H9 (cell line): ENCODE measurements around the gene CDH4. TPM values are rescaled to one million over a fixed set of nuclear protein-coding genes. Genes with fewer than 3 reads are reported as not detected.

ENCODE experiments used
- DNase-seq: peaks from one replicate; pipeline ENCODE4 v3.0.0-alpha.2; 2017
- H2AFZ ChIP-seq: one replicate; pipeline ENCODE4 v1.6.1; 2013; ENCODE audit warnings: mild to moderate bottlenecking, low read length, control low read depth, moderate library complexity
- H2AK5ac ChIP-seq: 2 replicates; pipeline ENCODE4 v1.6.1; 2013; ENCODE audit warnings: low read length, control low read depth, mixed read lengths; ENCODE audit not compliant: insufficient read length
- H2BK120ac ChIP-seq: one replicate; pipeline ENCODE4 v1.6.1; 2013; ENCODE audit warnings: low read depth, mild to moderate bottlenecking, low read length, control low read depth, inconsistent platforms; ENCODE audit not compliant: poor library complexity, severe bottlenecking
- H2BK12ac ChIP-seq: 2 replicates; pipeline ENCODE4 v1.6.1; 2013; ENCODE audit warnings: low read length, control low read depth, mixed read lengths, low read depth; ENCODE audit not compliant: insufficient read length
- H2BK15ac ChIP-seq: 2 replicates; pipeline ENCODE4 v1.6.1; 2013; ENCODE audit warnings: low read depth, low read length, control low read depth
- H2BK20ac ChIP-seq: one replicate; pipeline ENCODE4 v1.6.1; 2013; ENCODE audit warnings: low read depth, mild to moderate bottlenecking, low read length, control low read depth, inconsistent platforms; ENCODE audit not compliant: poor library complexity, severe bottlenecking
- H2BK5ac ChIP-seq: 2 replicates; pipeline ENCODE4 v1.6.1; 2013; ENCODE audit warnings: low read length, control low read depth, mixed read lengths; ENCODE audit not compliant: insufficient read length
- H3K14ac ChIP-seq: 2 replicates; pipeline ENCODE4 v1.6.1; 2013; ENCODE audit warnings: low read length, control low read depth; ENCODE audit not compliant: insufficient read depth
- H3K18ac ChIP-seq: 2 replicates; pipeline ENCODE4 v1.6.1; 2013; ENCODE audit warnings: low read depth, mild to moderate bottlenecking, mixed read lengths, low read length, control low read depth; ENCODE audit not compliant: insufficient read length
- H3K23ac ChIP-seq: 2 replicates; pipeline ENCODE4 v1.6.1; 2013; ENCODE audit warnings: low read length, control low read depth, mixed read lengths, low read depth; ENCODE audit not compliant: insufficient read length
- H3K23me2 ChIP-seq: 2 replicates; pipeline ENCODE4 v1.6.1; 2013; ENCODE audit warnings: low read depth, mild to moderate bottlenecking, mixed read lengths, low read length, control low read depth; ENCODE audit not compliant: insufficient read length, poor library complexity, severe bottlenecking
- H3K27ac ChIP-seq: 2 replicates; pipeline ENCODE4 v1.5.1; 2013; ENCODE audit warnings: low read length, control low read depth, mixed read lengths, low read depth; ENCODE audit not compliant: insufficient read length
- H3K27me3 ChIP-seq: 2 replicates; pipeline ENCODE4 v1.6.1; 2013; ENCODE audit warnings: low read length, control low read depth, inconsistent platforms; ENCODE audit not compliant: insufficient read depth
- H3K4ac ChIP-seq: 2 replicates; pipeline ENCODE4 v1.6.1; 2013; ENCODE audit warnings: low read depth, mild to moderate bottlenecking, control low read depth, inconsistent platforms, low read length, moderate library complexity
- H3K4me1 ChIP-seq: 2 replicates; pipeline ENCODE4 v1.6.1; 2013; ENCODE audit warnings: low read length, control low read depth, inconsistent platforms; ENCODE audit not compliant: insufficient read depth
- H3K4me2 ChIP-seq: 2 replicates; pipeline ENCODE4 v1.6.1; 2013; ENCODE audit warnings: low read length, control low read depth, mixed read lengths; ENCODE audit not compliant: insufficient read length, insufficient read depth
- H3K56ac ChIP-seq: 2 replicates; pipeline ENCODE4 v1.6.1; 2013; ENCODE audit warnings: low read depth, mild to moderate bottlenecking, mixed read lengths, low read length, control low read depth; ENCODE audit not compliant: insufficient read length
- H3K79me1 ChIP-seq: 2 replicates; pipeline ENCODE4 v1.6.1; 2013; ENCODE audit warnings: low read depth, mild to moderate bottlenecking, moderate library complexity, low read length, control low read depth, inconsistent platforms; ENCODE audit not compliant: insufficient read depth, poor library complexity, severe bottlenecking
- H3K79me2 ChIP-seq: 2 replicates; pipeline ENCODE4 v1.6.1; 2013; ENCODE audit warnings: low read length, control low read depth, inconsistent platforms; ENCODE audit not compliant: insufficient read depth
- H3K9ac ChIP-seq: 2 replicates; pipeline ENCODE4 v1.6.1; 2013; ENCODE audit warnings: low read length, control low read depth, mixed read lengths; ENCODE audit not compliant: insufficient read length; ENCODE audit errors: extremely low read depth
- H3K9me3 ChIP-seq: one replicate; pipeline ENCODE4 v1.6.1; 2013; ENCODE audit warnings: low read depth, low read length, inconsistent platforms; ENCODE audit not compliant: control insufficient read depth
- H3T11ph ChIP-seq: one replicate; pipeline ENCODE4 v1.6.1; 2013; ENCODE audit warnings: mild to moderate bottlenecking, low read length, control low read depth, inconsistent platforms
- H4K20me1 ChIP-seq: one replicate; pipeline ENCODE4 v1.6.1; 2013; ENCODE audit not compliant: control insufficient read depth, insufficient read length, insufficient read depth
- H4K5ac ChIP-seq: 2 replicates; pipeline ENCODE4 v1.6.1; 2013; ENCODE audit warnings: low read depth, mild to moderate bottlenecking, mixed read lengths, low read length, control low read depth; ENCODE audit not compliant: insufficient read length
- H4K8ac ChIP-seq: replicated peaks from 2 replicates; pipeline ENCODE4 v1.6.1; 2013; ENCODE audit warnings: low read length, control low read depth, mixed read lengths, low read depth; ENCODE audit not compliant: insufficient read length
- H4K91ac ChIP-seq: 2 replicates; pipeline ENCODE4 v1.6.1; 2013; ENCODE audit warnings: low read depth, mild to moderate bottlenecking, moderate library complexity, mixed read lengths, low read length, control low read depth; ENCODE audit not compliant: insufficient read length
- H3K27ac Mint-ChIP-seq, 3 experiments: 2 replicates in 2 of 3; 3 replicates in 1 of 3; pipeline ENCODE4 v1.8.0; 2020 to 2021; ENCODE audit warnings: mixed read lengths in 3 of 3, mild to moderate bottlenecking in 1 of 3, moderate library complexity in 1 of 3
- H3K27me3 Mint-ChIP-seq: 2 replicates; pipeline ENCODE4 v1.8.0; 2021; ENCODE audit warnings: low read depth, mild to moderate bottlenecking, moderate library complexity, mixed read lengths
- H3K36me3 Mint-ChIP-seq, 3 experiments: 2 replicates in 2 of 3; 3 replicates in 1 of 3; pipeline ENCODE4 v1.8.0; 2020 to 2021; ENCODE audit warnings: low read depth in 3 of 3, mixed read lengths in 3 of 3; ENCODE audit not compliant: insufficient read depth in 1 of 3
- H3K4me1 Mint-ChIP-seq, 2 experiments: 2 replicates each; pipeline ENCODE4 v1.8.0; 2020; ENCODE audit warnings: mixed read lengths in 2 of 2
- H3K4me3 Mint-ChIP-seq, 2 experiments: 2 replicates in 1 of 2; 3 replicates in 1 of 2; pipeline ENCODE4 v1.8.0; 2020 to 2021; ENCODE audit warnings: mild to moderate bottlenecking in 2 of 2, mixed read lengths in 2 of 2, moderate library complexity in 1 of 2
- H3K9me3 Mint-ChIP-seq, 2 experiments: 2 replicates in 1 of 2; 3 replicates in 1 of 2; pipeline ENCODE4 v1.8.0; 2020; ENCODE audit warnings: mild to moderate bottlenecking in 2 of 2, mixed read lengths in 2 of 2, moderate library complexity in 1 of 2
- CTCF ChIP-seq: fragments of 200-600 bp; sonication (generic); conservative IDR thresholded peaks from 3 replicates; pipeline ENCODE4 v1.8.0; 2021; ENCODE audit warnings: antibody characterized with exemption, mild to moderate bottlenecking
- WGBS: extraction: QIAGEN DNeasy Blood & Tissue Kit; methylation state at CpG from one replicate; pipeline ENCODE4 v1.1.7; 2013; ENCODE audit warnings: missing lambda C conversion rate, low lambda C conversion rate, mixed read lengths; ENCODE audit not compliant: insufficient read length; ENCODE audit errors: extremely low coverage; 5-methylcytosine and 5-hydroxymethylcytosine counted together
- total RNA-seq: library from RNA; stranded (reverse); gene quantifications from 2 replicates; pipeline ENCODE4 v1.2.1, GENCODE V29; 2021

The CDH4 gene
- total RNA-seq, 1 experiment from 2014 or later: 3.0 TPM

- Histone ChIP-seq H2AK5ac (no peak overlapping the region), H3K27me3 (no peaks in the 10 kb centered on the region), H3K79me1 (no peaks in the 10 kb centered on the region), H2BK12ac (no peak overlapping the region), H2BK120ac (no peak overlapping the region), H3K56ac (no peak overlapping the region), H3K79me2 (no peaks in the 10 kb centered on the region), H4K8ac (no peak overlapping the region), H3K9ac (no peak overlapping the region), H2BK20ac (no peak overlapping the region), H2BK15ac (no peak overlapping the region), H3K14ac (no peak overlapping the region), H2BK5ac (no peak overlapping the region), H4K5ac (no peak overlapping the region), H3T11ph (no peak overlapping the region), H3K27ac (no peak overlapping the region), H3K9me3 (no peaks in the 10 kb centered on the region), H3K4me1 (no peaks in the 10 kb centered on the region), H4K20me1 (no peaks in the 10 kb centered on the region), H3K23ac (no peak overlapping the region), H3K4me2 (no peak overlapping the region), H3K4ac (no peak overlapping the region), H2AFZ (no peak overlapping the region), H3K18ac (no peak overlapping the region), H3K23me2 (no peaks in the 10 kb centered on the region), H4K91ac (no peak overlapping the region)
- Mint-ChIP-seq H3K27ac (no peak overlapping the region), H3K9me3 (no peaks in the 10 kb centered on the region), H3K27me3 (peaks cover 14% of the 10 kb centered on the region), H3K4me1 (peaks cover 4 to 9% of the 10 kb centered on the region in 2 experiments), H3K4me3 (no peak overlapping the region), H3K36me3 (no peaks in the 10 kb centered on the region)
- no CpG with 5 or more reads among the region's 13 CpGs for WGBS
- no peak for DNase-seq
- TF ChIP-seq CTCF: no peak
These were observed 283.5 kb downstream of the CDH4 start for GRCh38 chr20:61535536-61535935.
